GM18861 (cell line): ENCODE results near the gene CFDP1.

Experiments
- ATAC-seq: cut with Tn5 transposase; IDR thresholded peaks from one replicate; pipeline ENCODE4 v1.9.1; 2021; ENCODE audit not compliant: unreplicated experiment

Gene CFDP1

GRCh38 chr16:75432828-75433731 is at the start of gene CFDP1:
CFDP1 (minus strand) TSS chr16:75433503; CDS start chr16:75433352, 151 bp downstream.
- peak; percentile 89 for ATAC-seq

DNA sequence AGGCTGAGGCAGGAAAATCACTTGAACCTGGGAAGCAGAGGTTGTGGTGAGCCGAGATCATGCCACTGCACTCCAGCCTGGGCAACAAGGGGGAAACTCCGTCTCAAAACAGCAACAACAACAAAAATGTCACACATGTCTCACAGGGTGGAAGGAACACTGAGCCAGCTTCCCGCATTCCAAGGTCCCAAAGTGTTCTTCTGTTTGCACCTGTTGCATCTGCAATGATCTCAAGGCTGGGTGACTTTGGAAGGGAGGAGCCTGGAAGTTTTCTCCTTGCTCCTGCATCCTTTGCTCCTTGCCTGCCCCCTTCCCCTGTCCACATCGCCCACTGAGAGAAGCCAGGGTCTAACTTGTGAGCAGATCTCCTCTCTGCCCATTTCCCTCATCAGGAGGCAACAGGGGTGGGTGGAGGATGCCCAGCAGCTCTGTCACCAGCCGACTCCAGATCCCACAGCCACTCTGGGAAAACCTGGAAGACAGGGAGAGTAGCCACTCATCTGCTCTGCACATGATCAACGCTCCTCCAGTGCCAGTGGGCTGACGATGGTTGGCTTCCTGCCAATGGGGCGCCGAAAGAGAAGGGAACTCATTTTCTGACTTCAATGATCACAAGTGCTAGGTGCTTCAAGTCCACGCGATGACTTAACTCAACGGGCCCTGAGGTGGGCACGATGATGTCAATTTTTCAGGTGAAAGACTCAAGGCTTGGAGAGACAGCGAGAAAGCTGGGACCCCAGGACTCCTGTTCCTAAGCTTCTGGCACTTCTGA is 49.3 kb upstream of the CFDP1 start:
- ATAC-seq: no peak

DNA sequence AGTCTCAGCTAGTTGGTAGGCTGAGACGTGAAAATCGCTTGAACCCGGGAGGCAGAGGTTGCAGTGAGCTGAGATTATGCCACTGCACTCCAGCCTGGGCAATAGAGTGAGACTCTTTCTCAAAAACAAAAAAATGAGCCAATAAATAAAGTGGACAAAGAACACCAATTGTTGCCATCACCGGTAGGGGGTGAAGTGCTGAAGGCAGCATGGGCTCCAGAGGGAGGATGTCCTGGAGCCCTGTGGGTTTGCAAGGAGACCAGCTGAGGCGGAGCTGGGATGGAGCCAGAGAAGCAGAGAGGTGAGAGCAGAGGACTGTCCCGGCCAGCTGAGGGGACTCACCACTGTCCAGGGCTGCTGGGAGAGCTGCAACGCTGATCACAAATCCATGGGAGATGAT is 48.2 kb upstream of the CFDP1 start:
- no peak for ATAC-seq

DNA sequence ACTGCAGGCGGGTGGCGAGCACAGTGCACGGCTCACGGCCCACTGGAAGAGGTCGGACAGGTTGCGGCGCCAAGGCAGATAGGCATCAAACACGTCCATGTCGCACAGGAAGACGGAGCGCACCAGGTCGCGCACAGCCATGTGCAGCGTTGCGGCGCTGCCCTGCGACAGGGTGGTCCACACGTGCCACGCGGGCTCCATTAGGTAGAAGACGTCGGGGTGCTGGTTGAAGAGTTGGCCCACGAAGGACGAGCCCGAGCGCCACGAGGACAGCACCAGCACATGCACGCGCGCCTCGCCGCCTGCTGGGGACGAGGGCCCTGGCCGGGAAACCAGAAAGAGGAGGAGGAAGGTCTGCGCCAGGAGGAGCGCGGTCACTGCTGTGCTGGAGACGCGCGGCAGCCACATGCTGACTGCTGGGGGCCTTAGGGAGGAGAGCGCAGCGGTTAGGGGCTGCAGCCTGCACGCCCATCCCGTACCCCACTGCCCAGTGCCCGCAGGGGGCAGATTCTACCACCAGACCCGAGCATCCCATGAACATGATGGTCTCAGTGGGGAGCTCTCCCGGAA is 46.2 kb upstream of the CFDP1 start:
- ATAC-seq: no peak

- ATAC-seq: no peak
These were observed 45.4 kb upstream of the CFDP1 start for GRCh38 chr16:75478480-75479345.

GRCh38 chr16:75477680-75478473 is 44.6 kb upstream of the CFDP1 start:
- no peak for ATAC-seq

DNA sequence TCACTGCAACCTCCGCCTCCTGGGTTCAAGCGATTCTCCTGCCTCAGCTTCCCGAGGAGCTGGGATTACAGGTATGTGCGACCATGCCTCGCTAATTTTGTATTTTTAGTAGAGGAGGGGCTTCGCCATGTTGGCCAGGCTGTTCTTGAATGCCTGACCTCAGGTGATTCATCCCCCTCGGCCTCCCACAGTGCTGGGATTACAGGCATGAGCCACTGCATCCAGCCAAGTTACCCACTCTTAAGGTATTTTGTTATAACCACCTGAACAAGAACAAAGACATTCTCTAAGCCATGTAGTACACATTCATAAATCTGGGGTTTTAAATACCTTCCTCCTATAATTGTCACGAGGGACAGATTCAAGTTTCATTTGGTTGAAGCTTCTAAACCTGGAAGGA is 43.5 kb upstream of the CFDP1 start:
- no peak for ATAC-seq

DNA sequence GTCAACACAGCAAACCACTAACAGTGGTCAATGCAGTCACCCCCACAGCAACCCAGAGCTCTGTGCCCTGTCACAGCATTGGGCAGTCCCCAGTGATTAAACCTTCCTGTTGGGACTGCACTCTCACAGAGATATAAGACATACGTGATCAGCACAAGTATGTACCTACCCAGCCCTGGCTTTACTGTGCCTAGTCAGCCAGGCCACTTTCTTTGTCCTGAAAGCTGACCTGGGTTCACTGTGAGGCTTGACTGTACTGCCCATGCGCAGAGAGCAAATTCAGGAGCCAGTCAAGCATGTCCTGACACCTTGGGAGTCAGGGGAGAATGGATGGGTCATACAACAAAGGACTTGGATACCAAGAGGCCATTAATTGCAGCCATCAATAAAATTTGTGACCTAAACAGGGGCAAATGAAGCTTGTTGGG is 42.1 kb upstream of the CFDP1 start:
- no peak for ATAC-seq

- no peak for ATAC-seq
These were observed 39.9 kb upstream of the CFDP1 start for GRCh38 chr16:75472908-75473877.

- no peak for ATAC-seq
These were observed 38.7 kb upstream of the CFDP1 start for GRCh38 chr16:75471723-75472633.

GRCh38 chr16:75466760-75467159 is 33.5 kb upstream of the CFDP1 start:
- no peak for ATAC-seq

GRCh38 chr16:75464122-75464918 is 31.0 kb upstream of the CFDP1 start, which contains the start of gene TMEM170A:
TMEM170A (minus strand) TSS chr16:75464689; CDS start chr16:75464600, 89 bp downstream.
- peak; percentile 87 for ATAC-seq

DNA sequence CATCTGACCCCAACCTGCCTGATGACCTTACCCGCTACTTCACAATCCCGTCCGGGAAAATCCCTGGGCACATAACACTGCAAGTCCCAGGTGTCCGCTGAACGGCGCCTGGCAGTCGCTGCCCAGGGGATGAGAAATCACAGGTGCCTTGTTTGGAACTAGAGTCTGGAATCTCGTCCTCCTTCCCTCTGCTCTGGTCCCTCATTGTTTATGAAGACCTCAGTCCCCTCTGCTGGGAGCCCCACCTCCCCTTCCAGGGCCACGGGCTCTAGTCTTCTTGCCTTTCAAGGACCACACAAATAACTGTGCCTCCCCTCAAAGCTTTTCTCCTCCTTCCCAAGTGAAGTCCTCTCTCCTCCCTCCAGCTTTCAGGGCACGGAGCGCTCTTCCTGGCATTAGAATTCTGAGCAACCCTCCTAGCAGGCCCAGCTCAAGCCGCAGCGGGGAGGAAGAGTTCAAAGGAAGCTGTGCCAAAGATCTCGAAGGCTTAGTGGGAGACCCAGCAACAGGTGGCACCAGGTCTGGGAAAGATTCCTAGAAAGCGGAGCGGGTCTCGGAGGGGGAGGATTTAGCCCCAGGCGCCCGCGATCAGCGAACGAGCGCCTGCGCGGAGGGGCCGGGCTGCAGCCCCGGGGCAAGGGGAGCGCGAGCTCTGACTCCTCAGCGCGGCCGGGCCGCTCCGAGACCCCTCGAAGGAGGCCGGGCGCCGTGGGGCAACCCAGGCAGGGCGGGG is 30.3 kb upstream of the CFDP1 start:
- ATAC-seq: peak; percentile 3

DNA sequence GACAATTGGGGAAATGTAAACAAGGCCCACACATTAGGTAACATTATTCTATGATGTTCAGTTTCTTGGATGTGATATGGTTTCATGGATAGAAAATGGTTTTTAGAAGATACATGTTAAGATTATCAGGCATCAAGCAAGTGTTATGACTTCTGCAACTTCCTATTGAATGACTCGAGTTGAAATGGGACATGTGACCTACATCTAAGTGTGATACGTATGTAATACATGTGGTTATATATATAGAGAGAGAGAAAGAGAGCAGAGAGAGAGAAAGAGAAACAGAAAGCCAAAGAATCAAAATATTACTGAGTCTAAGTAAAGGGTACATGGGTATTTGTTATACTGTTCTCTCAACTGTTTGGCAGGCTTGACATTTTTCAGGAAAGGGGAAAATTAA is 29.5 kb upstream of the CFDP1 start:
- ATAC-seq: peak; percentile 30

GRCh38 chr16:75461575-75461974 is 28.3 kb upstream of the CFDP1 start:
- ATAC-seq: no peak

DNA sequence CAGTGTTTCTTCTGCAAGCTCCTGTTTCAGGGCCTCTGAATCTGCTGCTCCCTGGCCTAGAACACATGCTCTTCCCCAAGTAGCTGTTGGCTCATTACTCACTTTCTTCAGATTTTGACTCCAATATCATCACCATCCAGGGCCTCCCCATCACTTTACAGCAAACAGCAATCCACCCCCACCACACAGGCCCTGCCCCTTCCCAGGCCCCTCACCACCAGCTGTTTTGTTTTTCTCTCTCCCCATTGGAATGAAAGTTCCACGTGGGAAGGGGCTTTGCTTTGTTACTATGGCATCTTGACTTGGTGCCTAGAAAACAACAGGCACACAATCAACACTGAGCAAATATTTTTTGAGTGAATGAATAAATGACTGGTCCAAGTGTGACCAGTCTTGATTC is 27.1 kb upstream of the CFDP1 start:
- ATAC-seq: no peak
